Measurements from ENCODE around the gene TMED8. TPM values are rescaled to one million over a fixed set of nuclear protein-coding genes. Genes with fewer than 3 reads are reported as not detected.

TMED8 gene
- total RNA-seq, 1 donor from 2014 or later = 8.6 TPM

- no peak for DNase-seq (ENCODE audit: extremely low spot score in 2 of 2)
- Histone ChIP-seq H3K4me1 (no peaks in the 10 kb centered on the region), H3K36me3 (no peaks in the 10 kb centered on the region), H3K27me3 (no peaks in the 10 kb centered on the region), H3K27ac (no peak overlapping the region), H3K4me3 (no peak overlapping the region), H3K9me3 (no peaks in the 10 kb centered on the region)
- intact Hi-C loops (cut with DNase I) = no loop called here
- TF ChIP-seq POLR2AphosphoS5 (IDR thresholded peaks at IDR 0.05; ENCODE audit: insufficient read depth in 1 of 2, low read depth in 1 of 2) (no peak), CTCF (IDR thresholded peaks at IDR 0.05) (no peak), POLR2A (IDR thresholded peaks at IDR 0.05) (no peak)
Observed at GRCh38 chr14:77353469-77354141, 23.3 kb downstream of the TMED8 start.

- TF ChIP-seq POLR2AphosphoS5 (IDR thresholded peaks at IDR 0.05; ENCODE audit: insufficient read depth in 1 of 2, low read depth in 1 of 2) = no peak
- TF ChIP-seq POLR2A (IDR thresholded peaks at IDR 0.05) = no peak
- TF ChIP-seq CTCF (IDR thresholded peaks at IDR 0.05) = no peak
- Histone ChIP-seq H3K36me3 (no peaks in the 10 kb centered on the region), H3K4me3 (no peak overlapping the region), H3K4me1 (no peaks in the 10 kb centered on the region), H3K27me3 (no peaks in the 10 kb centered on the region), H3K27ac (no peak overlapping the region), H3K9me3 (no peaks in the 10 kb centered on the region)
- intact Hi-C loops (cut with DNase I) = no loop called here
- no peak for DNase-seq (ENCODE audit: extremely low spot score in 2 of 2)
Observed at GRCh38 chr14:77347751-77348150, 29.1 kb downstream of the TMED8 start.

- Histone ChIP-seq H3K4me1 (no peaks in the 10 kb centered on the region), H3K9me3 (no peaks in the 10 kb centered on the region), H3K36me3 (peaks cover 3 to 11% of the 10 kb centered on the region in 2 donors), H3K4me3 (no peak overlapping the region), H3K27me3 (no peaks in the 10 kb centered on the region), H3K27ac (no peak overlapping the region)
- intact Hi-C loops (cut with DNase I) = no loop called here
- DNase-seq (ENCODE audit: extremely low spot score in 2 of 2) = no peak
- TF ChIP-seq POLR2AphosphoS5 (IDR thresholded peaks at IDR 0.05; ENCODE audit: insufficient read depth in 1 of 2, low read depth in 1 of 2) (no peak), CTCF (IDR thresholded peaks at IDR 0.05) (no peak), POLR2A (IDR thresholded peaks at IDR 0.05) (no peak)
Observed at GRCh38 chr14:77346495-77346894, 30.4 kb downstream of the TMED8 start.

- H3K27me3 ChIP-seq = no peaks in the 10 kb centered on the region
- H3K4me3 ChIP-seq = no peak overlapping the region
- H3K9me3 ChIP-seq = no peaks in the 10 kb centered on the region
- intact Hi-C loops (cut with DNase I) = no loop called here
- H3K36me3 ChIP-seq = peaks cover 4 to 27% of the 10 kb centered on the region in 2 donors
- H3K27ac ChIP-seq = no peak overlapping the region
- no peaks in the 10 kb centered on the region for H3K4me1 ChIP-seq
- DNase-seq (ENCODE audit: extremely low spot score in 2 of 2) = no peak
- TF ChIP-seq POLR2AphosphoS5 (IDR thresholded peaks at IDR 0.05; ENCODE audit: insufficient read depth in 1 of 2, low read depth in 1 of 2) (no peak), POLR2A (IDR thresholded peaks at IDR 0.05) (no peak), CTCF (IDR thresholded peaks at IDR 0.05) (no peak)
Observed at GRCh38 chr14:77344377-77344996, 32.4 kb downstream of the TMED8 start.

GRCh38 chr14:77343662-77344061 is 33.2 kb downstream of the TMED8 start:
- Histone ChIP-seq H3K4me3 (no peak overlapping the region), H3K36me3 (peaks cover 4 to 27% of the 10 kb centered on the region in 2 donors), H3K4me1 (no peaks in the 10 kb centered on the region), H3K27me3 (no peaks in the 10 kb centered on the region), H3K9me3 (no peaks in the 10 kb centered on the region), H3K27ac (no peak overlapping the region)
- no peak for TF ChIP-seq POLR2A (IDR thresholded peaks at IDR 0.05)
- no peak for TF ChIP-seq CTCF (IDR thresholded peaks at IDR 0.05)
- TF ChIP-seq POLR2AphosphoS5 (IDR thresholded peaks at IDR 0.05; ENCODE audit: insufficient read depth in 1 of 2, low read depth in 1 of 2) = no peak
- DNase-seq (ENCODE audit: extremely low spot score in 2 of 2) = no peak
- intact Hi-C loops (cut with DNase I) = no loop called here
